HG03378 (cell line): ENCODE data around the gene ADAMTS14.
"Not testable (repeated sequence)": the region's sequence is repeated elsewhere in the genome, so short reads cannot be mapped to it uniquely, and the experiment has no call there.

ENCODE experiments used
- ATAC-seq: cut with Tn5 transposase; IDR thresholded peaks from one replicate; pipeline ENCODE4 v1.9.1; 2021; ENCODE audit warnings: mild to moderate bottlenecking, moderate library complexity; ENCODE audit not compliant: unreplicated experiment

Gene ADAMTS14

DNA sequence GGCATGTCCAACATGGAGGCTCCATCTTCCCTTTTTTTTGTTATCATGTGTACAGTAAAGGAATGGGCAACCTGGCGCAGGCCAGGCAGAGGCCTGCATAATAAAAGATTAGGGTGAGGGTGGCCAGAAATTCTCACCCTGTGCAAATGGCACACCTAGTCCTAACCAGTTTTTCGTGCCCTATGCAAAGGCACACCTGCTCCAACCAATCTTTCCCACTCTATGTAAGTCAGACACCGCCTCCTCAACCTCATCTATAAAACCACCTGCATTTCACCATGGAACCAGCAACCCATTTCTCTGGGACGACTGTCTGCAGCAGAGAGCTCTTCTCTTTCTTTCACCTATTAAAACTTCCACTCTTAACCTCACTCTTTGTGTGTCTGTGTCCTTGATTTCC is 96.8 kb downstream of the ADAMTS14 start:
- no peak for ATAC-seq

DNA sequence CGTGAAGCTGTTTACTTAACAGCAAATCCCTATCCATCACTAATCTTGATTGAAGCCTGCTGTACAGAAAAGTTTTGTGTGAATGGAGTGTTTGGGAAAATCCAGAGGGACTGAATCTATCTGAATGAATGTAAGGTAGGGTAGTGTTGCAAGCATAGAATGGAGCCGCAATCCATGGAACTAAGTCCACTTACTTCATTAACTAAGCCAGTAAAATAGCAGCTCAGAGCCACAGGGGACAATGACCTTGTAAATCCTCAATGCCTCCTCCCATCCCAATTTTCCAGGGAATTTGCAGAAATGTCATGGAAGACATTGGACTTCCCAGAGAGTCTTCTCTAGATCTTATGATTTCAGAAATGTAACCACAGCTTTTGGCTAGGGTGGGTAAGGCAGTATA is 97.7 kb downstream of the ADAMTS14 start:
- ATAC-seq, result no peak

DNA sequence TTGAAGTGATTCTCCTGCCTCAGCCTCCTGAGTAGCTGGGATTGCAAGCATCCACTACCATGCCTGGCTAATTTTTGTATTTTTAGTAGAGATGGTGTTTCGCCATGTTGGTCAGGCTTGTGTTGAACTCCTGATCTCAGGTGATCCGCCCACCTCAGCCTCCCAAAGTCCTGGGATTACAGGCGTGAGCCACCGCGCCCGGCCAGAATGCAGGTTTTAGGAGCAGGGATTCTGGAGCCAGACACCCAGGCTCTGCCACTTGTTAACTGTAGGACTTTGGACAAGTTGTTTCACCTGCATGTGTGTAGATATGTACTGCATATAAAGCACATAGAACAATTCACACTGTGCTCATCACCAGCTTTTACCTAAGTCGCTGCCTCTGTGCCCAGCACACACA is 98.2 kb downstream of the ADAMTS14 start:
- ATAC-seq, result not testable (repeated sequence)

DNA sequence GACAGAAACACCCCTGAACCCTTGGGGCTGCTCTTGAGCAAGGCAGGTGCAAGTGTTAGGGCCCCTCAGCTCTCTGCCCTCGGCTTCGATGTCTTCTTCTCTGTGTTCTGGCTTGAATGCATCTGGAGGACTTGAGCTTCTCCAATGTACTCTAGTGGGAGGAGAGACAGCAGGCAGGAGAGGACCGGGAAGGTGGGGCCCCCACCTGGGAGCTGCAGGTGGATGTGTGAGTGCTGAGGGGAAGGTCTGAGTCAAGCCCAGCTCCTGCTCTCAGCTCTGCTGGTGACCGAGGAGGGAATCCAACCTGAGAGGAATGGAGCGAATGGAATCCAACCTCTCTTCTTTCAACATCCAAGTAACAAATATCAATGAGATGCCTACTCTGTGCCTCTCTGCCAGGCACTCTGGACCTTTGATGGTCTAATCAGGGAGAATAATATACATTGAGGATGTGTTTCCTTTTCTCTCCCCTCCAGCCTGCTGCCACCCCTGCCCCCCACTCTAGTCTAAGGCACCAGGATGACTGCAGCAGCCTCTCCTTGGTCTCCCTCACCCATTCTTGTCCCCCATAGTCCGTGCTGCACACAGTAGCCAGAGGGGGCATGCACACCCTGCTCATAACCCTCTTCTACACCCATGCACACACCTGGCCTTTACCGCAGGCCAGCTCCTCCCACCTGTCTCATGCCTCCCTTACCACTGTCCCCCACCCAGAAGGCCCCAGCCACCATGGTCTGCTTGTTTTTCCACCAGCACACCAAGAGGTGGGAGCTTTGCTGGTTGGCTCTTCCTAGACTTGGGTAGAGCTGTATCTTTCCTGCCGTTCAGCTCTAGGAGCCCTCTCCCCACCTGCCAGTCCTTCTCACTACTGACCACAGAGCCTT is 99.2 kb downstream of the ADAMTS14 start:
- no peak for ATAC-seq

DNA sequence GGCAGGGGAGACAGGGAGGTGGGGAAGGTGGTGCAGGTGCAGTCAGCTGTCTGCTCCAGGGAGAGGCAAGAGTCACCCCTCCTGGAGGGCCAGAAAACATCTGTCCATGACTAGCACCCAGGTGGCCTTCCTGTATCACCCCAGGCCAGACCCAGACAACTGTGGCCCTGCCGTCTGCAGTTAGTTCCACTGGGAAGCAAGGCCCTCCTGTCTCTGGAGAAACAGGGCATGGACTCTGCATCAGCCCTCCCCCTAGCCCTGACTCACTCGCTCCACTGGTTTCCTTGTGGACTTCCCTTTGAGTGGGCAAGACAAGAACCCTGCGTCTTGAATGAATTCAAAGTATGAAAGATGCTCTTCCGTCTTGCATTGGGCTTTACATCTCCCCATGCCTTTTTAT is 100.3 kb downstream of the ADAMTS14 start:
- ATAC-seq, result no peak

DNA sequence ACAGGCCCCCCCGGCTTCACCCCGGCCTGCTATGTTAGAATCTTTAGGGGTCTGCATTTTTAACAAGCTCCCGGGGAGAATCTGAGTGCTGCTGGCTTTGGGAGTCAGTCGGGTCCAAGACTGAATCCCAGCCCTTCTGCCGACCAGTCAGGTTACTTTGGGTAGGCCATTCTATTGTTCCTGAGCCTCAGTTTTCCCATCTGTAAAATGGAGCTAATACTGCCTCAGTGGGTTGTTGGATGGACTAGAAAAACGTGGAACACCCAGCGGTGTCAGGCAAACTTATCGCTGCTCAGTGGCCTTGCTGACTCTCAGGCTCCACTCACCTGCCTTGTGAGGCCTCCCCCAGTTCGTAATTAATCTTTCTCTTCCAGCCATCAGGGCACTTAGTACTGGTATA is 101.2 kb downstream of the ADAMTS14 start:
- no peak for ATAC-seq

DNA sequence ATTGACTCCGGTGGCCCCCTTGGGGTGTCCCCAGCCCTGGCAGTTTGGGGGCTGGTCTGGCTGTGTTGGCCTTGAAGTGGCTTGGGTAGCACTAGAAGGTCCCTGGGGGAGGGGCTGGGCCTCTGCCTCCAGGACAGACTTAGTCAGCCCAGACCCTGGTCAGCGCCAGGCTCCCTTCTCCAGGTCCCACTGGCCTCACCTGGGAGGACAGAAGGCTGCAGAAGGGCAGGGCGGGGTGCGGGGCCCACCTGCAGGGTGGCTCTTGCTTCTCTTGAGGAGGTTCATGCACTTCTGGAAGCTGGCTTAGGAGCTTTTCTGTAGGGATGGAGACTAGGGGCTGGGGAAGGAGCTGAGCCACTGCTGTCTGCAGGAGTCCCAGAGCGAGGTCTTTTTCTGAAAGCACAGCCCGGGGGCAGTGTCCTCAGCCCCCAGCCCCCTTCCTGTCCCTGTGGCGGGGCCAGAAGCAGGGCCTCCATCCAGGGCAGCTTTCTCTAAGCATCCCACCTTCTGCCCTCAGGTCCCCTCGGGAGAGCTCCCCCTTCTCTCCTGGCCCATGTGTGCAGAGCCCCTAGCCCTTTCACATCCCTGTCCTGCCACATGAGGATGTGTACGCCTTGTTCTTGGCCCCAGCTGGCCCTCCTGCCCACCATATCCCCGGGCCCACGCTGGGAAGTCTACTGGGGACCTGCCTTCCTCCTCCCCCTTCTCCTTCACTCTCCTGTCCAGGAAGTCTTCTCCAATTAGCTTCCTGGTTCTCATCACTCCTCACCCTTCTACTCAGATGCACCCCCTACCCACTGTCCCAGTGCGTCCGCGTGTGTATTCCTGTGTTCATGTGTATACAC is 101.9 kb downstream of the ADAMTS14 start:
- ATAC-seq, result no peak

DNA sequence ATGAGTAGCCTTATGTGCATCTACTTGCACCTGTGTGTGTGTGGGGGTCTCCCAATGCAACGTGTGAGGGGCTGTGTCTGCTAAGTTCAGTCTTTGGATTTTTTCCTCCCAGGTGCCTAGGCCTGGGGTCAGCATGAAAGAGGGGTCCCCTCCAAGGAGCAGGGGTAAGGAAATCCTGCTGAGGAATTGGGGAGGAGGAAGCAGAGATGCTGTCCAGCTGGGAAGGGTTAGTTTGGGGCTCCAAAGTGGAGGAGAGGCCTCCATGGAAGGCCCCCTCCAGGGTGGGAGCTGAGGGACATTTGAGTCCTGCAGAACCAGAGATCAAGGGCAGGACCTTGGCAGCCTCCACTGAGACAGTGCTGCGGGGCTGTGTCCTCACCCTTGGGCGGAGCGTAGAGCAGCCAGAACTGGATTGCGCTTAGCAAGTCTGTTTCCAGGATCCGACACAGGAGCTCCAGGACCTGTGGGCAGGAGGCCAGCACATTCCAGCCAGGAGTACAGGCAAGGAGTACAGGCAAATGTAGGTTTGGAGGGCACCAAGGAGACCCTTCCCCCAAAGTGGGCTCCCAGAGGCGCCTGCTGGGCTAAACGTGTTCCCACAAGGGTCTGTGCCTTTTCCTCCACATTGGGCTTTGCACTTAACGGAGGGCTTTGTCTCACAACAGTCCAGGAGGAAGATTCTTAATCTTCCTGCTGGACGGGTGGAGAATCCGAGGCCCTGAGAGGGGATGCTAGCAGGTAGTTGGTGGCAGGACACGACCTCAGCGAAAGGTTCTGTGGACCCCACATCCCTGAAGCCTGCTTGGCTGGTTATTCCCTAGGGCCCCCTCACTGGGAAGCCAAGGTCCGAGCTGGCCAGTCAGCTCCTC is 102.7 kb downstream of the ADAMTS14 start:
- no peak for ATAC-seq

DNA sequence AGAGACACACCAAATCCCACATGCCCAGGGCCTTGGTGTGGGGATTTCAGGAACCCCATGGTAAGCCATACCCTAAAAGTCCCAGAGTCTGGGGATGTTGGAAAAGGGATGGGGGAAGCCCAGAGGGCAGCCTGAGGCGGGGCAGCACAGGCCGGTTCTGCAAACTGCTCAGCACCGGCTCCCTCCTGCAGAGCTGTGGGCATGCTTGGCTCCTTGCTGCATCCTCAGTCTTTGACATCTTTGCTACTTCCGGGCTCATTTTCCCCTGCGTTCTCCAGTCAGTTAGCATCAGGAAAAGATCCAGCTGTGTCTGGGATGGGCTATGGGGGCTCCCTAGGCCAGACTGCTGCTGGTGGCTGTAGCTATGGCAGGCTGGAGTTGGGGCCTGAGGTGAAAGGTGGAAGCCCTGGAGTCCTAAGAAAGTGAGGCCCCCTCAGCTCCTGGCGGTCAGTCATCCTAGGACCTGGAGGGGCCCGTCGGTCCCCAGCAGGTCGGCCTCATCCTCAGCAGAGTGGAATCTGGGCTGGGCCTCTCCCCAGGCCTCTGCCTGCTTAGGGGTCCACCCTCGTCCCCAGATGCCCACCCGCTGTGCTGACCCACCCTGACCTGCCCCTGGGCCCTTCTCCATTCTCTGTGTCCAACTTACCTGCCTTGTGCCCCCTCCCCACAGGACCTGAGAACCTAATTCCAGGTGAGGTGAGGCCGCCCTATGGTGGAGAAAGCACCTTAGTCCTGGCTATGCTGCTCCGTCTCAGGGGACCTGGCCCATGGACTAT is 103.6 kb downstream of the ADAMTS14 start:
- no peak for ATAC-seq

DNA sequence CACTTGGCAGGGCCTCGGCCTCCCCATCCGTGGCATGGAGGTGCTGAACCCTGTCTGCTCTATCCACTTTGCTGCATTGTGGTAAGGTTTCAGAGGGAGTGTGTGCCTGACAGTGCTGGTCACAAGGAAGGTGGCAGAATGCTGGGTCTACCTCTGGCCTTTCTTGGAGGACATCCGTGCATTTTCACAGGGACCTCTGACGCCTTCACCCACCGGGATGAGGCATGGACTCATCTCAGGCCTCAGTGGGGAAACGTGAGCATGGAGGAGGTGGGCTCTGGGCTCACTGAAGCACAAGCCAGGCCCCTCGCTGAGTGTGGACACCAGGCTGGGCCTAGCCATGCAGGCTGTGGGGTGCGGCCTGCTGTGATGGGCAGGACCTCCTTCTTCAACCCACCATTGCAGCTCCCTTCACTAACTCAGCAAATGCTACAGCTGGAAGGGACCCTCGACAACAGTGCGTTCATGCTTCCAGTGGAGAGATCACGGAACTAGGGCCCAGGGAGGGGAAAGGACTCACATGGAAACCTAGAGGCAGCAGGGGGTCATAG is 104.2 kb downstream of the ADAMTS14 start:
- ATAC-seq, result no peak

DNA sequence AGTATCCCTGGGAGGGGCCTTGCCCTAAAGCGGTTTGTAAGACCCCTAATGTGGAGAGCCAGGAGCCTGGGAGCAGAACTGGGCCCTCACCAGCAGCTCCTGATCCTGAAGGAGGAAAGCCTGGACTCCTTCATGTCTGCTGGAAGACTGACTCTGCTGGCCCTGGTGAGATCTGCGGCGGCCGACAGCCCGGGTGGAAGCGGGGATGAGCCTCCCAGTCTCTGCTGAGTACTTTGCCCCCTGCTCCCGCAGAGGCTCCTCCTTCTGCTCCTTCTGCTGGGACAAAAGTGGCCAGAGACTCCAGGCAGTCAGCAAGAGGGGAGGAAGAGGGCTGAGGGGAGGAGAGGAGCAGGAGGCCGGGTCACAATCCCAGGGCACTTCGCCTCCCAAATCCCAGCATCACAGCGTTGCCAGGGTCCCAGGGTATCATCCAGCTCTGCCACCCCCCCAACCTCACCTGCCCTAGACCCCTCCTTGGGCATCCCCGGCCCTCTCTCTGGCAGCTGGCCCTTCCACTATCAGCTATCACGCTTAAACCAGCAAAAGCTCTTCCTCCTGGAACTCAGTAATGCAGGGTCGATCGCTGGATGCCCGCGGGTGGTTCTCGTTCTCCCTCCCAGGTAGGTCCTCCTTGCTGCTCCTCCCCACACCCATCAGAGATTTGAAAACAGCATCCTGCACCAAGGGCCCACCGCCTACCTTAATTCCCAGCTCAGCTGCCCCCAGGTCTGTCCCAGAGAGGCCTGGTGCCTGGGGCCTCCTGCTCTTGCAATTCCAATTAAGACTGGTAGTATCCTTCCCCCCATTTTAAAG is 105.0 kb downstream of the ADAMTS14 start:
- ATAC-seq, result no peak

DNA sequence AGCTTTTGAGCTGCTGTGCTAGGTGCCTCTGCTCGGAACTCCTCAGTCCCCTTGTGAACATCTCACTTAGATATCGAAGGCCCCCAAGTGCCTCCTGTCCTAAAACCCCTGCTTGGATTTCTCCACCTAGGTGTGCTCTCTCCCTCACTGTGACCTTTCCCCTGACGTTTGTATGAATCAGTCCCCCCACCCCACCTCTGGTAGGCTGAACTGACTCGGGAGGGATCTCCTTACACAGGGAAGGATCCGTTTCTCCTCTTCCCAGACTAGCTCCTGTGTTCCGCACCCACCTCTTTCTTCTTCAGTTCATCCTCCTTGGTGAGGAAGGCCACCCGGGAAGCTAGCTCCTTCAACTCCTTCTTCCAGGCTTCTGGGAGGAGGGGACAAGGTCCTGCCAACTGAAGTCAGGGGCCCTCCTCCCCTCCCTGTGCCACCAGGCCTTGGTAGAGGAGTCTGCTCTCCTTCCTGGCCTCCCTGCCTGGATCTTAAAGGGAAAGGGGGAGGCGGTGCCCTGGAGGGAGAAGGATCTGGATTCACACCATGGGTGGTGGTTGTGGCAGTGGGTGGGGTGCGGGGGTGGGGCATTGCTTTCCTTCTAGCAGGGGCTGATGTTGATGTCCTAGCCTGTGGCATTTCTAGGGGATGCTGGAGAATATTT is 106.1 kb downstream of the ADAMTS14 start:
- no peak for ATAC-seq

DNA sequence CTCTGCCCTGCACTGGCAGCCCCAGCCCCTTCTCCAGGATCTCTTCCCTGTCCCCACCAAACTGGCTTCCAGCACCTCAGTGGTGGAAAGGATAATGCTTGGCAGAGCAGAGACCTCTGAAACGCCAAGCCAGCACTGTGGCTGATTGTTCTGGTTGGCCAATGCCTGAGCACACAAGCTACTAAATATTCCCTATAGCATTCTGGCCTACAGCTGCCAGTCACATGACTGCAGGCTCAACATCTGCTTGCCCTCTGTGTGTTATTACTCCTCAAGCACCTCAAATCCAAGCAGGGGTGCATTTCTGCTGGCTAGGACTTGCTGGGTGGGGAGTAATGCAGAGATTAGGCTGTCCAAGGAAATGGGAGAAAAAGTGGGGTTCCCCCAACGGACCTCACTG is 106.8 kb downstream of the ADAMTS14 start:
- ATAC-seq, result no peak

DNA sequence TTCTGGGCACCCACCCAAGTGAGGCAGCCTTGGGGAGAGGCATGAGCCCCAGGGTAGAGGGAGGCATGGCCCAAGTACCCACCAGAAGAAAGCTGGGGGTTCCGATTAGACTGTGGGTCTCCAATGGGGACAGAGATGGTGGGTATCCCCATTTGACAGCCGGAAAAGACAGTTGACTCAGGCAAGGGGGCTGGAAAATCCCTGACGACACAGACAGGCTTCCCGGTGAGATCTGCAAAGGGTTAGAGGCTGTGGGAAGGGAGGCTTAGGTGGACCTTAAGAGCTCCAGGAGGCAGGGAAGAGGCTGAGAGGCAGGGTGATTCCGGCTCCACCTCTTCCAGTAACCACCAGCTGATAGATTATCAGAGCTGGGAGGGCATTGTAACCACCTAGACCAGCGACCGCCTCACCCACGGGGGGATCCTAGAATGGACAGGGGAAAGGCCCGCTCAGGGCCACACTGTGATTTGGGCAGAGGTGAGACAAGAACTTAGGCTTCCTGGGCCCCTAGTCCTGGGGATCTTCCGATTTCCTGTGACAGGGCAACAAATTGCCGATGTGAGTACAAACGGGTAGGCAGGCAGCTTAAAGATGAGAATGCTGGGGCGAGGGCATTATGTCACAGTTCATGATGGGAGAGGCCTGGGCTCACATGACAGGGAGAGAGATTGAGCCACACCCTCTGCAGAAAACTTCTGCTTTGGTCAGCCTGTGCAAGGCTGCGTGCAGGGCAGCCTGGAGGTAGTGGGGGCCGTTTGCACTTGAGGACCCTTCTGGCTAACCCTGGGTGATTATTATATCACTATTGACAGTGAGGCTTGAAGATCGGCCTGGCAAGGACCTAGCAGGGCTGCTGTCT is 107.4 kb downstream of the ADAMTS14 start:
- no peak for ATAC-seq

DNA sequence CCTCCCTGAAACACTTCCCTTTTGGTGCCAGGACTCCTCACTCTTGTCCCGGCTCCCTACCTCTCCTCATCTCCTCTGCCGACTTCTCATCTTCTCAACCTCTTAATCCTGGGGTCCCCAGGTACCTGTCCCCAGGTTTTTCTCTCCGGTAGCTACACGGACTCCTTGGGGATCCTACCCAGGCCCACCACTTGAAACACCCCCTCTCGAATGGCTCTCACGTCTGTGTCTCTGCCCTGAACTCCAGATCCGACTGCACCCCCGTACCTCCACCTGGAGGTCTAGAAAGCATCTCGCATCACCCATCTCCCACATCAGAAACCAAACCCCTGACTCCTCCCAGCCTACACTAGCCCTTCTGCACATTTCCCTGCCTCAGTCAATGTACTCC is 108.1 kb downstream of the ADAMTS14 start:
- ATAC-seq, result no peak

DNA sequence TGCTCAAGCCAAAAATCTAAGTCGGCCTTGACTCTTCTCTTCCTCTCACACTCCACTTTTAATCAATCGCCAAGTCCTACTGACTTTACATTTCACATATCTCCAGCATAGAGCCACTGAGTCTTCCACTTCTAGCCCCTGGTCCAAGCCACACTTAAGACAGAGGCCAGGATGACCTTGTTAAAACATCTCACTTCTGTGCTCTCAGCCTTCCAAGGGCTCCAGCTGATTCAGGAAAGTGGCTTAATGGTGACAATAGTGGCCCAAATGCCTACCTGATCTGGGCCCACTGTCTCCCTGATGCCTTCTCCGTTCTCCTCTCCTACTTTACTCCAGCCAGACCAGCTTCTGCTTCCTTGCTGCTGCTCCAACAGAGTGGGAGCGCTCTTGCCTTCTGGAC is 108.5 kb downstream of the ADAMTS14 start:
- no peak for ATAC-seq

DNA sequence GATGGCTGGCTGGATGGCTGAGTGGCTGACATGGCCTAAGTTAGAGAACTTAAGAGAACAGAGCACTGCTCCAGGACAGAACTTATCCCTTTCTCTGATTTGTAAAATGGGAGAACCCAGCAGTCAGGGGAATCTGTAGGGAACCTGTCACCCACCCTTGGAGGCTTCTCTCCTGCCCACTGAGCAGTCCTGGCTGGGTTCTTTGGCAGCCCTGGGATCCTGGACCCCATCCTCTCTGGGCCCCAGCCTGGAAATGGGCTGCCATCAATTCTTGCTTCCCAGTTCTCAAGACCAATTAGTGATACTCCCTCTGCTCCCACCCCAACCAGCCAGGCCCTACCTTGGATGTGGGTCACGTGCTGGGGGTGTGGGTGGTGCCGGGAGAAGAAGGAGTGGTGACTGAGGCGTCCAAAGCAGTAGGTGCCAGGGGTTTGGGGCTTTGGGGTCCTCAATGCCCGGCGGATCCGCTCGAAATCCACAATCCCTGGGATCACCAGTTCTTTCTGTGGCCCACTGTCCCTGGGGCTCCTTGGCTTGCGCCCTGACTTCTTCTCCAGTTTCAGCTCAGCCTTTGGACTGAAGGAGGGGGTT is 109.2 kb downstream of the ADAMTS14 start:
- no peak for ATAC-seq
